Measurements from ENCODE around the gene MMUT. TPM values are rescaled to one million over a fixed set of nuclear protein-coding genes. Genes with fewer than 3 reads are reported as not detected.

Gene MMUT
- total RNA-seq, 6 experiments from 2014 or later, result 16.3 to 18.7 (median 17.1) TPM

DNA sequence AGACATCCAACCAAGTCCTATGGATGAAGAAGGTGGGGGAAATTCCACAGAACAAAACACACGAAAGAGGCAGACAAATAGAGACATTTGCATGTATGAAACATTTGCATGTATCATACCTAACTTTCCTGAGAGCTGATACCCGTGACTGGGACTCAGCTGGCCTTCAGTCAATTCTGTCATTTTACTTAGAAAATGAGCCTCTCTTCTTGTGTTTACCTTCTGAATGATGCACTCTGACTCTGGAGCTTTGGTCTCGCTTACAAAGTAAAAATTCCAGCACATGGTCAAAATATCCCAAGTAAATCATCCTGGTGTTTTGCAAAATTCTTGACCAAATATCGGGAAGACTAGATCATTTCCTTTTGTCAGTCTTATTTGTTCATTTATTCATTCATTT lies 46.9 kb downstream of the MMUT start:
- H3K27ac Mint-ChIP-seq, result no peak overlapping the region
- H3K36me3 Mint-ChIP-seq (ENCODE audit: low read depth), result no peaks in the 10 kb centered on the region
- H3K4me3 Mint-ChIP-seq, result no peak overlapping the region
- TF ChIP-seq, protein P1, sequence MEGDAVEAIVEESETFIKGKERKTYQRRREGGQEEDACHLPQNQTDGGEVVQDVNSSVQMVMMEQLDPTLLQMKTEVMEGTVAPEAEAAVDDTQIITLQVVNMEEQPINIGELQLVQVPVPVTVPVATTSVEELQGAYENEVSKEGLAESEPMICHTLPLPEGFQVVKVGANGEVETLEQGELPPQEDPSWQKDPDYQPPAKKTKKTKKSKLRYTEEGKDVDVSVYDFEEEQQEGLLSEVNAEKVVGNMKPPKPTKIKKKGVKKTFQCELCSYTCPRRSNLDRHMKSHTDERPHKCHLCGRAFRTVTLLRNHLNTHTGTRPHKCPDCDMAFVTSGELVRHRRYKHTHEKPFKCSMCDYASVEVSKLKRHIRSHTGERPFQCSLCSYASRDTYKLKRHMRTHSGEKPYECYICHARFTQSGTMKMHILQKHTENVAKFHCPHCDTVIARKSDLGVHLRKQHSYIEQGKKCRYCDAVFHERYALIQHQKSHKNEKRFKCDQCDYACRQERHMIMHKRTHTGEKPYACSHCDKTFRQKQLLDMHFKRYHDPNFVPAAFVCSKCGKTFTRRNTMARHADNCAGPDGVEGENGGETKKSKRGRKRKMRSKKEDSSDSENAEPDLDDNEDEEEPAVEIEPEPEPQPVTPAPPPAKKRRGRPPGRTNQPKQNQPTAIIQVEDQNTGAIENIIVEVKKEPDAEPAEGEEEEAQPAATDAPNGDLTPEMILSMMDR (IDR thresholded peaks at IDR 0.05), result no peak
- peaks cover 23% of the 10 kb centered on the region for H3K4me1 Mint-ChIP-seq (ENCODE audit: low read depth)
- H3K27me3 Mint-ChIP-seq (ENCODE audit: insufficient read depth), result no peaks in the 10 kb centered on the region
- H3K9me3 Mint-ChIP-seq, result no peaks in the 10 kb centered on the region
- DNase-seq, result no peak

DNA sequence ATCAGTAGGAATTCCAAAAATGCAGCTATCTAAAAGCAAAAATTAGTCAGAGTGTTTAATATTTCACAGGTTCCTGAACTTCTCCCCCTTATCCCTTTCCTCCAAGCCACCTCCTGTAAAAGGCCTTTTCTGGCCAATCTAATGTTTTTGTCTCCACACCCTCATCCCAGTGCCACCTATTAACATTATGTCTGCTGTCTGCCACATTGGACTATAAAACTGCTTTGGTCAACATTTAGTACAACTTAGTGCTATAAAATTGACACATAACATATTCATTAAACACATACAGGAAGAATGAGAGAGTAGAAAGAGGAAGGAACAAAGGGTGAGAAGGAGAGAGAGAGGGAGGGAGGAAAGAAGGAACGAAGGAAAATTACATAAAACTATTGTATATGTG lies 47.7 kb downstream of the MMUT start:
- H3K9me3 Mint-ChIP-seq, result no peaks in the 10 kb centered on the region
- no peak overlapping the region for H3K27ac Mint-ChIP-seq
- DNase-seq, result no peak
- H3K36me3 Mint-ChIP-seq (ENCODE audit: low read depth), result no peaks in the 10 kb centered on the region
- H3K4me3 Mint-ChIP-seq, result no peak overlapping the region
- peaks cover 26% of the 10 kb centered on the region for H3K4me1 Mint-ChIP-seq (ENCODE audit: low read depth)
- no peaks in the 10 kb centered on the region for H3K27me3 Mint-ChIP-seq (ENCODE audit: insufficient read depth)
- TF ChIP-seq, protein P1 (IDR thresholded peaks at IDR 0.05), result no peak

DNA sequence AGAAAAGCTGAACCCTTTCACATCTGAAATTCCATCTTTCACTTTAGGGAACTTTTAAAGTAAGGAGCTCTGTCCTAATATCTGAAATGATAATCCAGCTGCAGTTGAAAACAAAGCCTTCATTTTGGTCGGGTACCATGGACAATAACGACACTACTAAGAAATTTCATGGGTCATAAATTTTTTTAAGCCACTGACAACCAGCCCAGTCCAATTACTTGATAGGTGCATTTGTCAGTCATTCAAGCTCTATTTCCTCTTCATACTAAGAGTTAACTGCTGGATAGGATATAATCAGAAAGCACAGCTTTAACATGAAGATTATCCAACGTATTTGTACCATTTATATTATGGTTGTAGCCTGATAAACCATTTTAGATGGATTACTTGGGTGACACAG lies 52.5 kb downstream of the MMUT start:
- no peaks in the 10 kb centered on the region for H3K36me3 Mint-ChIP-seq (ENCODE audit: low read depth)
- H3K4me1 Mint-ChIP-seq (ENCODE audit: low read depth), result peaks cover 33% of the 10 kb centered on the region
- no peak overlapping the region for H3K27ac Mint-ChIP-seq
- H3K4me3 Mint-ChIP-seq, result peak overlapping the region; percentile 70; the same call in 1 of the 2 replicates
- TF ChIP-seq, protein P1 (IDR thresholded peaks at IDR 0.05), result no peak
- DNase-seq, result no peak
- H3K27me3 Mint-ChIP-seq (ENCODE audit: insufficient read depth), result no peaks in the 10 kb centered on the region
- H3K9me3 Mint-ChIP-seq, result no peaks in the 10 kb centered on the region

DNA sequence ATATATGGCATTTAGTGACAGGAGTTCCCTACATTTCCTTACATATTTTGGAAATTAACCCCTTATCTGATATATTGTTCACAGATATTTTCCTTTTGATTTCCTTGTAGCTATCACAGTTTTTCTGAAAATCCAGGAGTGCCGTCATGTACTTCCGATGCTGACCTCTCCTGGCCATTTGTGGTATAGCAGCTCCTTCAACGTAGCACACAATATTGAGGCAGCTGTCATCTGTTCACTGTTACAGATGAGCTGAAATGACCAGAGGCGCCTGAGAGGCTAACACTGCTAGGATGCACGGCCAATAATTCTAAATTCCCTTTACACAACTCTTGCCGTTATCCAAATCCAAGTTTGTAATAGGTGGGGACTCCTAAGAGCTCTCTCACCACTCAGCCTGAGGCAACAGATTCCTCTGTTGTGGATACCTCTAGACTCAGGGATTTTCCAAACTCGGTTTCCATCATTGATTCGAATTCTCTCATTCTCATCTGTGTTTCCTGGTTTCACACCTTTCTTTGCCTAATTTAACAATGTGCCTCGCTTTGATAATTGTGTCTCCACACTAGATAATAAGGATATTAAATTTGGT lies 53.0 kb downstream of the MMUT start:
- Mint-ChIP-seq H3K27me3 (ENCODE audit: insufficient read depth) (no peaks in the 10 kb centered on the region), H3K4me1 (ENCODE audit: low read depth) (peaks cover 28% of the 10 kb centered on the region), H3K4me3 (peak overlapping the region; percentile 70), H3K27ac (no peak overlapping the region), H3K9me3 (no peaks in the 10 kb centered on the region), H3K36me3 (ENCODE audit: low read depth) (no peaks in the 10 kb centered on the region)
- DNase-seq, result peak; percentile 67
- TF ChIP-seq, protein P1 (IDR thresholded peaks at IDR 0.05), result peak; percentile 93

DNA sequence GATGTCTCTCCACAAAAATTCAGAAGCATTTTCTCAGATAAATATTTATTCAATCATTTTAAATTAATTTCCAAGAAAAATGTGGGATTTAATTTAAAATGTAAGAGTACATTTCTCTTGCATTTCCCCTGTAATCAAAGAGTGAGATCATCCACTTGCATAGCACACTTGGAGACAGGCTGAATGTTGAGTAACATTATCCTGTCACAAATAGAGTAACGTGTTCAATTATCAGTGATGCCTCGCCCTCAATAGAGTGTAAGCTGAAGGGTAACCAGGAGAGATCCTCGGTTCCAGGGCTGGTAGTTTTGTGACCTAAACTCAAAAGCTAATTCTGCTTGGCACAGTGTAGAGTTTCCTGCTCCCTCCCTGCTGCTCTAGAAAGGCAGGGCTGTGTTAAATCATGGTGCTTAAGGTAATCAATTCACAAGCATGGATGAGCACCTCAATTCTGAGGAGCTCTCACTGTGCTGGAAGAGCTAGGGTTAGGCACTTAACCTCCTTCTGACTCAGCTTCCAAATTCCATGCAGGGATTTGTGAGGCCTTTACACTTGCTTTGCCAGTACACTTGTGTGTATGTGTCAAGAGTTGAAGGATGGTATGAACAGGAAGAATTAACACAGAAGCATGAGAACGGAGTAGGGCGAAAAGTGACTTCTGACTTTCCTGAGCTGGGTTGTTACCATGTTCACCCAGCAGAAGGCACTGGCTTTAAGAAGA lies 56.6 kb downstream of the MMUT start:
- H3K27me3 Mint-ChIP-seq (ENCODE audit: insufficient read depth), result no peaks in the 10 kb centered on the region
- H3K4me1 Mint-ChIP-seq (ENCODE audit: low read depth), result peaks cover 20% of the 10 kb centered on the region
- no peak overlapping the region for H3K27ac Mint-ChIP-seq
- H3K4me3 Mint-ChIP-seq, result no peak overlapping the region
- H3K36me3 Mint-ChIP-seq (ENCODE audit: low read depth), result no peaks in the 10 kb centered on the region
- H3K9me3 Mint-ChIP-seq, result no peaks in the 10 kb centered on the region
- TF ChIP-seq, protein P1 (IDR thresholded peaks at IDR 0.05), result peak; percentile 19; the same call in 1 of the 2 replicates
- DNase-seq, result no peak
